Stimulated activated CD8-positive, alpha-beta memory T cell treated with anti-CD3 and anti-CD28 coated beads, Interleukin-7, amount 100 ng/mL, for 48 hours (primary cell): ENCODE results near the gene GRIK3.
"Not testable (repeated sequence)": the region's sequence is repeated elsewhere in the genome, so short reads cannot be mapped to it uniquely, and the experiment has no call there.

Experiments used
- DNase-seq, 2 donors: peaks; one replicate each; pipeline ENCODE4 v3.0.0-alpha.2; 2020; ENCODE audit warnings: low read depth in 1 of 2; ENCODE audit errors: extremely low read depth in 1 of 2

Gene GRIK3

DNA sequence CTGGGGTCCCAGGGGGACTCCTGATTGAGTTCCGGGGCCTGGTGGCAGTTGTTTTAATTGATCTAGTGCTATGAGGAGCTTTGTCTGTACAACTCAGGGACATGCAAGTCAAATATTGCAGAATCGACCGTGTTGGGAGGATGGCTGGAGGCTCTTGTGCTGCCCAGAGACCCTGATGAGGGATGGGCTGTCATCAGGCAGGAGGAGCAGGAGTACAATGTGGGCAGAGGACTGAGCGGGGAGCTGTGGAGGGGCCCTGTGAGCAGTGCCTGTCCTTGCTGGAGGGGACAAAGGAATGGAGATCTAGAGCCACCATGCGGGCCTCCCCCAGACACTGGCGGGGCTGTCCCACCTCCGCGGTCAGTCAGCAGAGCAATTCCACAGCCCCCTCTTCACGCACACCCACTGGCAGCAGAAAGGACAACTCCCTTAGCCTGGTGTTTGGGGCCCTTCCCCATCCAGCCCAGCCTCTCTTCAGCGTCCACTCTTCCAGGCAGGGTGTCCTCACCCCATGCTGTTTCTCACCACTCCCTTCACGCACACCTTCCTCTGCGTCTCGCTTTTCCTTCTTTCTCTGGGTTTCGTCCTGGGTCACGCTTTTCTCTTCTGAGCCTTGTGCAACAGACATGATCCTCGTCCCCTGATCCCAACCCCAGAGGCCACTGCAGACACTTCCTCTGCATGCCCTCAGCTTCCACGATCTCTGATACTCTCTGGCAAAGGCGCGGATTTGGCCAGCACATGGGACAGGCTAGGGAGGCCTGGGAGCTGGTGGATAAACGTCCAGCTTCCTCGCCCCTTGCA is 122.6 kb downstream of the GRIK3 start:
- DNase-seq = no peak

DNA sequence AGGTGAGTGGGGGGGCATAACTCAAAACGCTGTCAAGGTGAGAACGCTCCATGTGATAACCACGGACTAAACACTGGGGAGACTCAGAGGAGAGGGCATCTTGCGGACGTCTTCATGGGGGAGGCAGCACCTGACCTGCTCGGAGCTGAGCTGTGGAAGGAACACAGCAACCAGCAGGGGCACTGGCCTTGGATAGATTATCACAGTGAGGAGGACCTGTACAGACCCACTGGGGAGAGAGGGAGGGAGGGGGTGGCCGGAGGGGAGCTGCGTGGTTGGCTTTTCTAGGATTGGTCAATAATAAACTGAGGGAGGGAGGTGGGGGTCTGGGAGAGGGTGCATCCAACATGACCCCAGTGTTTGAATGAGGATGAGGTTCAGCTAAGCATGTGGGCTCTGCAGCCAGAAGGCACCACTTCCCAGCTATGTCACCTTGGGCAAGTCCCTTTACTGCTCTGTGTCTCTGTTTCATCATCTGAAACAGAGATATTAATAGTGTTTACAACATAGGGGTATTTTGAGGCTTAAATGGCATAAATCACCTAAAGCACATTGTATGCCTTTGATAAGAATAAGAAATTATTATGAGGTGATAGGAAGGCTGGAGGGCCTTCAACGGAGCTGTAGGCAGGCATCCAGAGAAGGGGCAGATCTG is 123.3 kb downstream of the GRIK3 start:
- DNase-seq = no peak

DNA sequence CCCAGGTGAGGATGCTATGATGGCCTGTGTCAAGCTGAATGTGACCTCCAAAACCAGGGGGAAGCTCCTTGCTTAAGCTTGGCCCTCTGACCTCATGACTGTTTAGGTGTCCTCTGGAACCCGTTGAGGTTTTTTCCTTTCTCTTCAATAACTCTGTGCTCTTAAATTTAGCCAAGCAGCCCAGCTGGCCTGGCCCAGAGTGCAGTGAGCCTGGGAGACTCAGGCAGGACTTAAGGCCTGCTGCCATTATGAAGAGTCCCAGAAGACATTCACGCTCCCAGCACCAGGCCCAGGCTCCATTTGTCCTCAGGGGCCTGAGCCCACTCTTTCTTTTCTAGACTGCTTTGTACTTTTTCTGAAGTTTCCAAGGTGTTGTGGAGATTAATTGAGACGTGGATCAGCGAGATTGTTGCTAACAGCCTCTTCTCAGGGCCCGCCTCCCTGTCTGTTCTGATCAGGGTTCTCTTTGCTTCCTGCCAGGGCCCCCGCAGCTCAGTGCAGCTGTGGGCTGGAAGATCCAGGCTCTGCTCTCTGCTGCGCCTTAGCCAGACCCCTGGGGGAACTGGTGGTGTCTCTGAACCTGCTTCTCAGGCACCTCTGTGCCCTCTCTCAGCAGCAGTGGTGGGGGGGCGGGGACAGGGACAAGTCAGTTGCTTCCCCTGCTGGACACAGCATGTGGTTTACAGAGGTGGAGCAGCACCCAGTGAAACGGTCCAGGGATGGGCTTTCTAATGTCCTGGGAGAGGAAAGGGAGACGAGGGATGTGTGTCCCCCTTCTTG is 124.2 kb downstream of the GRIK3 start:
- no peak for DNase-seq

DNA sequence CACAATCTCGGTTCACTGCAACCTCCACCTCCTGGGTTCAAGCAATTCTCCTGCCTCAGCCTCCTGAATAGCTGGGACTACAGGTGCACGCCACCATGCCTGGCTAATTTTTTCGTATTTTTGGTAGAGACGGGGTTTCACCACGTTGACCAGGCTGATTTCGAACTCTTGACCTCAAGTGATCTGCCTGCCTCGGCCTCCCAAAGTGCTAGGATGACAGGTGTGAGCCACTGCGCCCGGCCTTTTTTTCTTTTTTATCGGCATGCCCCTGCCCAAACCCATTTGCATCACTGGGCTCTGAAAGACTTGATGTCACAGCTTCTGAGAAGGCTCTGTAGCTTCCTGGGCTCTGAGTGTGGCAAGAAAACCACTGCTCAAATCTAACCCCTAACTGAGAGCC is 125.0 kb downstream of the GRIK3 start:
- not testable (repeated sequence) for DNase-seq

DNA sequence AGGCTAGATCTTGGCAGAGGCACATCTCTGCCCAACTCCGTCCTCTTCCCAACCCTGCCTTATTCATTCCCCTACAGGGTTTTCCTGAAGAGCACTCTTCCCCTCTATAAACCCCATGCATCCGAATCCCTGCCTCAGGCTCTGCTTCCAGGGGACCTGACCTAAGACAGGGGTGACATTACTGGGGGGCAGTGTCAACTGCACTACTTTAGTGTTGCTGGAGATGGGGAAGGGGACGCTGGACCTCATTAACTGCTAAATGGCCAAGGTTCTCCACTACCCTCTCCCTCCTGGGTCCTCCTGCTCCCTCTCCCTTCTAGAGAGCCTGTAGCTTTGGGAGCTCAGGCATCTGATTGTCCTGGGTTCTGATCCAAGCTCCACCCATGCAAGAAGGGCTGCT is 126.2 kb downstream of the GRIK3 start:
- no peak for DNase-seq

DNA sequence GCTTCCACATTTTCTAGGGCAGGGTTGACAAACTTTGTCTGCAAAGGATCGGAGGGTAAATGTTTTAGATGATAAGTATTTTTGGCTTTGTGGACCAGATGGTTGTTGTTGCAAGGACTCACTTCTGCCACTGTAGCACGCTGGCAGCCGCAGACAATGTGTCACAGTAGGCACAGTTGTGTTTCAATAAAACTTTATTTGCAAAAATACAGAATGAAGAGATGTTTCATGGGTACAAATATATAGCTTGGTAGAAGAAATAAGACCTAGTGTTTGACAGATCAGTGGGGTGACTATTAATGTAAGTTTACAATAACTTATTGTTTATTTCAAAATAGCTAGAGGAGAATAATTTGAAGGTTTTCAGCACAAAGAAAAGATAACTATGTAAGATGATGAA is 127.8 kb downstream of the GRIK3 start:
- DNase-seq = no peak

DNA sequence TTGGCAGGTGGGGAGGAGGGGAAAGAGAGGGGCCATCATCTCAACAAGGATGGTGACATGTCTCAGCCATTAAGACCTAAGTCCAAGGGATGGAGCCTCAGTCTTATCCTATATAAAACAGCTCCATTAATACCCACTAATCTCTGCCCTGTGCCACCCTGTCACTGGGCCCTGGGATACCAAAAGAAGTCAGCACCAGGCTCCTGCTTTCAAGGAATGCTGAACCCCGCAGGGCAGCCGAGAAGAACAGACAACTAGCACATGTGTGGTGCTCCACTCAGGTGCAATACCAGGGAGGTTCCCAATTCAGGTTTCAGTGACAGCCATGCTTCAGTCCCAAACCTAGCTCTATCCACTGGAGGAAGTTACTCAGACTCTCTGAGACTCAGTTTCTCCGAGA is 128.4 kb downstream of the GRIK3 start:
- no peak for DNase-seq

DNA sequence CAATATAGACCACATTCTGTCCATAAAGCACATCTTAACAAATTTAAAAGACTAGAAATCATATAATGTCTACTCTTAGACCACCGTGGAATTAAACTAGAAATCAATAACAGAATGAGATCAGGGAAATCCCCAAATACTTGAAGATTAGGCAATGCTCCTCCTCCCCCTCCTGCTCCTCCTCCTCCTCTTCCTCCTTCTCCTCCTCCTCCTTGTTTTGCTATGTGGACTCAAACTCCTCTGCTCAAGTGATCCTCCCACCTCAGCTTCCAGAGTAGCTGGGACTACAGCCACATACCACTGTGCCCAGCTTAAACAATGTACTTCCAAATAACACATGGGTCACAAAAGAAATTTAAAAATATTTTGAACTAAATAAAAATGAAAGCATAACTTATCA is 134.2 kb downstream of the GRIK3 start:
- DNase-seq = no peak

DNA sequence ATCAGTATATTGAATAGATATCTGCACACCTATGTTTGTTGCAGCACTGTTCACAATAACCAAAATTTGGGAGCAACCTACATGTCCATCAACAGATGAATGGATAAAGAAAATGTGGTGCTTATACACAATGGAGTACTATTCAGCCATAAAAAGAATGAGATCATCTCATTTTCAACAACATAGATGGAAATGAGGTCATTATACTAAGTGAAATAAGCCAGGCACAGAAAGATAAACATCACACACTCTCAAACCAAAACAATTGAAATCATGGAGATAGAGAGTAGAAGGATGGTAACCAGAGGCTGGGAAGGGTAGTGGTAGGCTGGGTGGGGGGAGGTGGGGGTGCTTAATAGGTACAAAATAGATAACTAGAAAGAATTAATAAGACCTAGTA is 136.5 kb downstream of the GRIK3 start:
- DNase-seq = not testable (repeated sequence)

DNA sequence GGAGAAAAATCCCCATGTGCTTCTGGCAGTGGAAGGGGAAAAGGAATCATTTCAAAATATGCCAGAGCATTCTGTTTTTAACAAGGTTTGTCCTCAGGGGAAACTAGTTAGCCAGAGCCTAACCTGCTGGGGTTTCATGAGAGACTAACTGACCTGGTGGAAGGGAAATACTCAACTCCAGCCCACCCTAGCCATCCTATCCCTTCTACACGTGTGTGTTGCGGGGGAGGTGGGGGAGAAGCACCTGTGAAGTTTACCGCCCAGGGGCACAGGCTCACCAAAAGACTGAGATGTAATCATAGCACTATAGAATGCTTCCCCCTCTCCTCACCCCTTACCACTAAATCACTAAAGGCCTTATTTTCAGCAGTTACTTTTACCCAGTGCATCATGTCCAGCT is 139.5 kb downstream of the GRIK3 start:
- DNase-seq = no peak

DNA sequence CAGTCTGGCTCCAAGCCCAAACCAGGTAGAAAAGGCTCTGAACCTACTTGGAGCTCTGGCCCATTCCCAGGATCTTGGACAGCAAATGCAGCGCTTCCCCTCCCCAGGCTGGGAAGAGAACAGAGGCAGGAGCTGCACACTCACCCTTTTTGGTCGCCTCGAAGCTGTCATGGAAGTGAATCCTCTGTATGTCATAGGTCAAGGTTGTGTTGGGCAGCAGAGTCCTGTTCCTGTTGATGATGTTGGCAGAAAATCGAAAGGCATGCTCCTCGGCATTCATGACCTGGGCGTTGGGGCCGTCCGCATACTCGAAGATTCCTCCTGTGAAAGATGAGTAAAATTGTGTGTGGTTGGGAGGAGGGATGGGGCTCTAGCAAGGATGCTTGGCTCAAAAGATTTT is 143.5 kb downstream of the GRIK3 start:
- no peak for DNase-seq

DNA sequence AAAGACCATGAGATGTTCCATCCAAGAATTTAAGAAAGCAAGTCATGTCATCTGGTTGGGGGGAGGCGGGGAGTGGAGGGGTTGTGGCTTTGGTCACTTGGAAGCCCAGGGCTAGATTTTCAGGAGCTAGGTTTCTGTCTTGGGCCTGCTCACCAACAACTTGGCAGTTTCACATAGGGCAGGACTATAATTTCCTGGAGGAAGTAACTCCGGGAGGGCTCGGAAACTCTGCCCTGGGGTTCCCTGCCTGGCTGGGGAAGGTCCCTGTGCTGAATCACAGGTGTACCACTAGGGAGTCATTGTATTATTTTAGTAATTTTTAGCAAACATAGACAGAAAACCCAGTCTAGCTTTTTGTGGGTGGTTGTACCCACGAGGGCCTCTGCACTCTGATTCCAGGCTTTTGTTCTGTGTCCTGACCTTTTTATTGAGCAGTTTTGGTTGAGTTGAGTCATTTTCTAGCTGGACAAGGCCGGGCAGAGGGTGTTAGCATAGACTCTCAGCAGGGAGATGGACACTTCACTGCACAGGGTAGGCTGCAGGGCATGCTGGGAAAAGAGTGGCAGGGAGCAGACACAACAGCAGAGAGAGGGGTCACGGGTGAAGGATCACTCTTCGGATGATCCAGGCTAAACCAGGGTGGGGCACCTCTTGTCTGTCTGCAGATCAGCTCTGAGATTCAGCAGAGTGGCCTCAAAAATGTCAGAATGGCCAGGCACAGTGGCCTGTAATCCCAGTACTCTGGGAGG is 144.7 kb downstream of the GRIK3 start:
- DNase-seq = no peak

DNA sequence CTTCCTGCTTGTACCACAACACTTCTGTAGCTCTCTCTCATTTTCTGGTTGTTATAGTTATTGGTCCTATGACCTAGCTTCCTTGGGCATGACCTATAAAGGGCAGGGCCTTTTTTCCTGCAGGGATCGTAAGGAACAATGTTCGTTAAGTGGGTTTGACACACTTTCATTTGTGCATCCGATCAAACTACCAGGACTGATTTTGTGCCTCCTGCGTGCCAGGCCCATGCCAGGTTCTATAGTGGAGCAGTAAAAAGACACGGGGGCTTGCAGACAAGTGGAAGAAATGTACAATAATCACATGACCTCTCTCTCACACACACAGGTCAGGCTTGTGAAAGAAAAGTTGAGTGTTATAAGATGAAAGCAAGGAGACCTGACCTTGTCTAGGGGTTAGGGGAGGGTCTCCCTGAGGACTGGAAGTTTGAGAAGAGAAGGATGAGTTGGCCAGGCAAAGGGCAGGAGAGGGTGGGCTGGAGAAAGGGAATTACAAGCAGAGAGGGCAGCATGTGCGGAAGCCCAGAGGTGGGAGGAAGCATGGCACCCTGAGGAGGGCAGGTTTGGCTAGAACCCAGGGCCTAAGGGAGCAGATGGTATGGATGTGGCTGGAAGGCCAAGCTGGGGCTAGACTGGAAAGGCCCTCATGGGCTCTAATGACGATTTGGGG is 145.4 kb downstream of the GRIK3 start:
- no peak for DNase-seq

DNA sequence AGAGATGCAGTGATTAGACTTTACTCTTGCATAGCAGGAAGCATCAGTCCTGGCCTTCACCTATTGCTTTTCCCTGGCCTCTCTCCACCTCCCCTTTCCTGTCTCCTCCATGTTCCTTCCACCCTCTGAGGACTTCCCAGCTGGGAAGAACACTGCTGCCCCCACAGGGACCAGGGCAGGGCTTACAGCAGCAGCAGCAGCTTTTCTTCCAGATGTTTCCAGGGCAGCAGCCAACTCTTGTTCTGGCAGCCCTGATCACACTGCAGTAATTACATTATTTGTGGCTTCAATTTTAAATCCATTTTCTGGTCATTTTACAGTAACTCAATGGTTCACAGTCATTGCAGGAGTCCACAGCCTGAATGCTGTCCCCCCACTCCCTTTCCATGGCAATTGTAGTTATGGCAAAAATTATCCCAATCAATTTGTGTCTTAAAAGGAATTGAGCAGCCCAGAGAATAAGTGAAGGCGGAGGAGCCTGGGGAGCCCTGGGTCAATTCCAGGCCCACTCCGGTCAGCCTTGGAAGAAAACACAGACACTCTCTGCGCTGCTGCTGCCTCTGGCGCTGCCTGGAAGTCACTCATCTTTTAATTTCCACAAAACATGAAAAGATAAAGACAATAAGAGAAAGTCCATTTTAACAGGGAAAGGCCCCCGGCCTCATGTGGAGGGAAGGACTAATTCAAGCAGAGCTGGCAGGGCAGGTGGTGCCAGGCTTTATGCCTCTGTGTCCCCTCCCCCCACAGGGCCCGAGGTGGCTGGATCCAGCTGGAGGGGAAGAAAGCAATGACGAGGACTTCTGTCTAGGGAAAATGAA is 148.6 kb downstream of the GRIK3 start:
- no peak for DNase-seq

DNA sequence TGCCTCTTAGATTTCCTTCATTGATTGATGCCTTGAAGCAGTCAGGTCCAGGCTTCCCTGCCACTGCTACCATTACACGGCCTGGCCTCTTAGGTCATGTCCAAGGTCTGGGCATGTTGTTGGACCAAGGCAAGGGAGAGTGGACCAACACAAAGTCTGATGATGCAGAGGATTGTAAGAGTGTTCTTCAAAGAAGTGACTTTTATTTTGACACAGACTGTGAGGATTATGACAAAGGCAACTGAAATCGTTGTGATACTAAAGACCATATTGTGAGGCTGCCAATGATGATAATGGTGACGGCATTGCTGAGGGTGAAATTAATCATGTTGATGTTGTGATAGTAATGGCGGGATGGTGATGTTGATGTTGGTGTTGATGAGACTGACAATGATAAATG is 149.5 kb downstream of the GRIK3 start:
- DNase-seq = no peak

DNA sequence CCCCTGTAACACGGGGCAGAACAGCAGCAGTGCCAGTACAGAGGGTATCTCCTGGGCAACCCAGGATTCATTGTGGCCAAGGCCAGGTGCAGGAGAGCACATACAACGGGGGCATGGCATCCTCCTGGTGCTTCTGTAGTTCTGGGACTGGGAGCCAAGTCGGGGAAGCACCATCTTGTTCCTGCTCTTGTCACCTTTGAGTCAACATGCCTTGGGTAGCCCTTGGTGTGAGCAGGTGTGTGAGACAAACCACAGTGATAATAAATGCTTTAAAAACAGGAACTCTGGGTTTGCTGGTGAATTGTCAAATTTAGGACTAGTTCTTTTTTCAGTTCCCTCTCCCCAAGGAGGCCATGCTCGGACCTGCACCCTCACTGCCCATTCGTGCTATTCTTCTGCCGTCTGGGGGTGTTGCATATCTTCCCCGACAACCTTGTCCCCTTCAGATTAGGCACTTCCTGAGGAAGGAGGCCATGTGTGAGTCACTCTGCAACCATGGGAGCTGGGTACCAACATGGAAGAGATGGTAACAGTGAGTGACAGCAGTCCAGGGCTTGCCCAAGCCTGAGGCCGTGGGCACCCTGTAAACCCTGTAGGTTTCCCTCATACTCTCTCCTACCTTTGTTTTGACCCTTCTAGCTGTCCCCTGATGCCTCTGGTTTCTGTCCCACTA is 150.2 kb downstream of the GRIK3 start:
- no peak for DNase-seq

DNA sequence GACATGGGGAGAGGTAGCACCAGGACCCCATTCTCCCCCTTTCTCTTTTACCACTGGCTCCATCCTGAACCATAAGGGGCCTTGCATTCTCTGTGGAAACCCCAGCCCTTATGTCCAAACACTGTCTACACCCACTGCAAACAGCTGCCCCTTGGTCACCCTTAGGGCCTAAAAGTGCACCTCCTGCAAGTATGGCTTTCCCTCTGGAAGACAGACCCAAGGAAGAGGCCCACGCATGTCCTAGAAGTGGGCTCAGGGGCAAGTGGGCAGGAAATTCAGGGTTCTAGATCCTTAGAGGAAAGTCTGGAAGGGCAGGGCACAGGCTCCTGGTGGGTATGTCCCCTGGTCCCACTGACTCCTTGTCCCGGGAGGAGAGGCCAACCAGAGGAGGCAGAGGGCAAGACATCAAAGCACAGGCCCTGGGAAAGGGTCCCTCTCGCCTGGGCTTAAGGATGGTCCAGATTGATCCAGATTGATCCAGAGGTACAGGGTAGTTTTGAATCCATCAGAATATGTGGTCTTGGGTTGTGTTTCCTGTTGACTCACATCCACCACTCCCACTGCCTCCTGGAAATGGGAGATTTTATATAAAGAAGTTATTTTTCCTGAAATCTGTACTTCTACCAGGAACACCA is 150.9 kb downstream of the GRIK3 start:
- DNase-seq = no peak

DNA sequence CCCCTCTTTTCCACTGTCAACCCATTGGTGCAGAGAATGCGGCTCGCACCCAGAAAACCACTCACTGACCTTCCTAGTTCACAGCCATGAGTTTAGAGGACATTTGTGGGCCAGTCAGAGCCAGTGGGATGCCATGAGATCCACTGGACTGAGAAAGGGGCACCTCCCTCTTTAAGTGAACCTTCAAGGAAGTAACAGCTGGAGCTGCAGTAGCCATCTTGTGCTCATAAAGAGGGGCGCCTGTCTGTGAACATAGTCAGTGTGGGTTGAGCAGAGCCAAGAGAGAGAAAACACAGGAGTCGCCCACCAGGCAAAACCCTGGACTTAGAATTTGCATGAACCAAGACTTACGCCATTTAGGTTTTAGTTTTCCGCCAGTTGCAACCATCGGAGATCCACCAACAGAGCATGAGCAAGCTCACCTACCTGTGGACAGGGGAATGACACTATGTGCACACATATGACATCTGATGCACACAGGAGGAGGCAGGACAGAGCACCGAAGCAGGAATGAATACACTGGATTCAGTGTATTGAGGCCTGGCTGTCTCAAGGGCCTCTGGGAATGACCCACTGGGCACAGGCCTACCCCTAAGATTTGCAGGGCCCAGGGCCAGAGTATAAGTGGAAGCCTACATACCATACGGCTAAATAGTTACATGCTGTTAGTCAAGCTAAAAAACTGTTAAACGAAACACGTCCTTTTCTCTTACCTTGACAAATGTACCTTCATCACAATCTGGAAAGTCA is 151.6 kb downstream of the GRIK3 start:
- DNase-seq = no peak
